Activated naive CD4-positive, alpha-beta T cell treated with anti-CD3 and anti-CD28 coated beads, Interleukin-2, amount 10 ng/mL, durations not matched to agents 7 days and 5 days (primary cell): ENCODE results near the gene PPDPF.

ENCODE experiments used
- CTCF ChIA-PET: fragments of 350-600 bp; sonication (Branson Sonifier 250); formaldehyde crosslinking; loops from one replicate; lab custom pipeline; 2021; ENCODE audit warnings: antibody characterized with exemption; lab: Charles Lee
- DNase-seq: peaks from one replicate; pipeline ENCODE4 v3.0.0-alpha.2; 2020
- H3K27ac Mint-ChIP-seq: one replicate; pipeline ENCODE4 v1.8.0; 2021; ENCODE audit warnings: mild to moderate bottlenecking, moderate library complexity, mixed read lengths
- H3K27me3 Mint-ChIP-seq: one replicate; pipeline ENCODE4 v1.8.0; 2021; ENCODE audit warnings: mild to moderate bottlenecking, mixed read lengths
- H3K36me3 Mint-ChIP-seq: one replicate; pipeline ENCODE4 v1.8.0; 2021; ENCODE audit warnings: mixed read lengths
- H3K4me1 Mint-ChIP-seq: one replicate; pipeline ENCODE4 v1.8.0; 2021; ENCODE audit warnings: mixed read lengths
- H3K4me3 Mint-ChIP-seq: one replicate; pipeline ENCODE4 v1.8.0; 2021; ENCODE audit warnings: mild to moderate bottlenecking, moderate library complexity, mixed read lengths
- H3K9me3 Mint-ChIP-seq: one replicate; pipeline ENCODE4 v1.8.0; 2021; ENCODE audit warnings: mixed read lengths

The PPDPF gene

GRCh38 chr20:63482021-63482587 is 38.5 kb upstream of the PPDPF start:
- H3K36me3 Mint-ChIP-seq = no peaks in the 10 kb centered on the region
- peaks cover 66% of the 10 kb centered on the region for H3K27me3 Mint-ChIP-seq
- no peak overlapping the region for H3K27ac Mint-ChIP-seq
- CTCF ChIA-PET = no interaction called here
- DNase-seq = no peak
- H3K9me3 Mint-ChIP-seq = no peaks in the 10 kb centered on the region
- no peaks in the 10 kb centered on the region for H3K4me1 Mint-ChIP-seq
- no peak overlapping the region for H3K4me3 Mint-ChIP-seq

- no peaks in the 10 kb centered on the region for H3K36me3 Mint-ChIP-seq
- no peaks in the 10 kb centered on the region for H3K4me1 Mint-ChIP-seq
- no peak for DNase-seq
- no peaks in the 10 kb centered on the region for H3K9me3 Mint-ChIP-seq
- peaks cover 66% of the 10 kb centered on the region for H3K27me3 Mint-ChIP-seq
- no peak overlapping the region for H3K27ac Mint-ChIP-seq
- no peak overlapping the region for H3K4me3 Mint-ChIP-seq
- CTCF ChIA-PET = no interaction called here
Observed at GRCh38 chr20:63483834-63484233, 36.7 kb upstream of the PPDPF start.

GRCh38 chr20:63484236-63484635 is 36.3 kb upstream of the PPDPF start:
- Mint-ChIP-seq H3K27ac (no peak overlapping the region), H3K9me3 (no peaks in the 10 kb centered on the region), H3K27me3 (peaks cover 69% of the 10 kb centered on the region), H3K4me3 (no peak overlapping the region), H3K36me3 (no peaks in the 10 kb centered on the region), H3K4me1 (no peaks in the 10 kb centered on the region)
- CTCF ChIA-PET = no interaction called here
- no peak for DNase-seq

GRCh38 chr20:63484651-63485403 is 35.7 kb upstream of the PPDPF start:
- H3K27ac Mint-ChIP-seq = no peak overlapping the region
- H3K4me1 Mint-ChIP-seq = no peaks in the 10 kb centered on the region
- no peaks in the 10 kb centered on the region for H3K36me3 Mint-ChIP-seq
- no peak for DNase-seq
- CTCF ChIA-PET = no interaction called here
- H3K9me3 Mint-ChIP-seq = no peaks in the 10 kb centered on the region
- peaks cover 71% of the 10 kb centered on the region for H3K27me3 Mint-ChIP-seq
- no peak overlapping the region for H3K4me3 Mint-ChIP-seq

- H3K9me3 Mint-ChIP-seq = no peaks in the 10 kb centered on the region
- peaks cover 80% of the 10 kb centered on the region for H3K27me3 Mint-ChIP-seq
- H3K36me3 Mint-ChIP-seq = no peaks in the 10 kb centered on the region
- CTCF ChIA-PET = no interaction called here
- no peaks in the 10 kb centered on the region for H3K4me1 Mint-ChIP-seq
- no peak for DNase-seq
- H3K4me3 Mint-ChIP-seq = no peak overlapping the region
- H3K27ac Mint-ChIP-seq = no peak overlapping the region
Observed at GRCh38 chr20:63486300-63486855, 34.2 kb upstream of the PPDPF start.

- CTCF ChIA-PET = interaction anchor here (1.3 kb wide), 1 partner anchor 9 kb away, joined by 4 read pairs; no protein-coding TSS in a partner anchor
- H3K27me3 Mint-ChIP-seq = peaks cover 78% of the 10 kb centered on the region
- no peaks in the 10 kb centered on the region for H3K36me3 Mint-ChIP-seq
Observed at GRCh38 chr20:63487116-63487764, 33.3 kb upstream of the PPDPF start.

GRCh38 chr20:63487781-63488241 is 32.8 kb upstream of the PPDPF start:
- no peak for DNase-seq
- Mint-ChIP-seq H3K27me3 (peaks cover 78% of the 10 kb centered on the region), H3K4me3 (no peak overlapping the region), H3K9me3 (no peaks in the 10 kb centered on the region), H3K27ac (no peak overlapping the region), H3K36me3 (no peaks in the 10 kb centered on the region), H3K4me1 (no peaks in the 10 kb centered on the region)
- CTCF ChIA-PET = interaction anchor here (1.3 kb wide), 1 partner anchor 9 kb away, joined by 4 read pairs; no protein-coding TSS in a partner anchor

More at GRCh38 chr20:63487116-63487764, 33.3 kb upstream of the PPDPF start:
- H3K4me3 Mint-ChIP-seq = no peak overlapping the region
- H3K9me3 Mint-ChIP-seq = no peaks in the 10 kb centered on the region
- DNase-seq = no peak
- H3K27ac Mint-ChIP-seq = no peak overlapping the region
- H3K4me1 Mint-ChIP-seq = no peaks in the 10 kb centered on the region

- CTCF ChIA-PET = no interaction called here
- Mint-ChIP-seq H3K27ac (no peak overlapping the region), H3K4me1 (no peaks in the 10 kb centered on the region), H3K36me3 (no peaks in the 10 kb centered on the region), H3K27me3 (peaks cover 73% of the 10 kb centered on the region), H3K4me3 (no peak overlapping the region), H3K9me3 (no peaks in the 10 kb centered on the region)
- DNase-seq = no peak
Observed at GRCh38 chr20:63488315-63489251, 32.0 kb upstream of the PPDPF start.

- H3K27me3 Mint-ChIP-seq = peaks cover 74% of the 10 kb centered on the region
- CTCF ChIA-PET = no interaction called here
- H3K4me3 Mint-ChIP-seq = no peak overlapping the region
- DNase-seq = no peak
- no peak overlapping the region for H3K27ac Mint-ChIP-seq
- no peaks in the 10 kb centered on the region for H3K9me3 Mint-ChIP-seq
- no peaks in the 10 kb centered on the region for H3K36me3 Mint-ChIP-seq
- H3K4me1 Mint-ChIP-seq = no peaks in the 10 kb centered on the region
Observed at GRCh38 chr20:63490416-63490815, 30.1 kb upstream of the PPDPF start.

GRCh38 chr20:63491078-63491477 is 29.5 kb upstream of the PPDPF start:
- CTCF ChIA-PET = no interaction called here
- Mint-ChIP-seq H3K4me3 (no peak overlapping the region), H3K27me3 (peaks cover 77% of the 10 kb centered on the region), H3K36me3 (no peaks in the 10 kb centered on the region), H3K27ac (no peak overlapping the region), H3K4me1 (no peaks in the 10 kb centered on the region), H3K9me3 (no peaks in the 10 kb centered on the region)
- DNase-seq = no peak

GRCh38 chr20:63491635-63492230 is 28.8 kb upstream of the PPDPF start:
- Mint-ChIP-seq H3K27ac (no peak overlapping the region), H3K36me3 (no peaks in the 10 kb centered on the region), H3K4me3 (no peak overlapping the region), H3K27me3 (peaks cover 77% of the 10 kb centered on the region), H3K9me3 (no peaks in the 10 kb centered on the region), H3K4me1 (peaks cover 4% of the 10 kb centered on the region)
- CTCF ChIA-PET = no interaction called here
- no peak for DNase-seq

- no peak overlapping the region for H3K27ac Mint-ChIP-seq
- no peak for DNase-seq
- H3K4me1 Mint-ChIP-seq = peaks cover 6% of the 10 kb centered on the region
- no peak overlapping the region for H3K4me3 Mint-ChIP-seq
- H3K36me3 Mint-ChIP-seq = no peaks in the 10 kb centered on the region
- peaks cover 79% of the 10 kb centered on the region for H3K27me3 Mint-ChIP-seq
- H3K9me3 Mint-ChIP-seq = no peaks in the 10 kb centered on the region
- CTCF ChIA-PET = no interaction called here
Observed at GRCh38 chr20:63492518-63492917, 28.0 kb upstream of the PPDPF start.

- CTCF ChIA-PET = no interaction called here
- H3K4me1 Mint-ChIP-seq = peaks cover 6% of the 10 kb centered on the region
- H3K4me3 Mint-ChIP-seq = no peak overlapping the region
- H3K27ac Mint-ChIP-seq = no peak overlapping the region
- H3K9me3 Mint-ChIP-seq = no peaks in the 10 kb centered on the region
- no peak for DNase-seq
- H3K36me3 Mint-ChIP-seq = no peaks in the 10 kb centered on the region
- H3K27me3 Mint-ChIP-seq = peaks cover 79% of the 10 kb centered on the region
Observed at GRCh38 chr20:63492982-63493381, 27.6 kb upstream of the PPDPF start.
